H1 (cell line): Measurements from ENCODE around the gene L3MBTL4. TPM values are rescaled to one million over a fixed set of nuclear protein-coding genes. Genes with fewer than 3 reads are reported as not detected.

Experiments
- CTCF ChIA-PET: fragments of 300-600 bp; sonication (Branson Sonifier 250); formaldehyde crosslinking; loops from one replicate; lab custom pipeline; 2021; ENCODE audit not compliant: partially characterized antibody; lab: Charles Lee
- POLR2A ChIA-PET: fragments of 300-600 bp; sonication (Branson Sonifier 250); formaldehyde crosslinking; loops from one replicate; lab custom pipeline; 2021; ENCODE audit warnings: inconsistent platforms; ENCODE audit not compliant: partially characterized antibody; lab: Charles Lee
- DNase-seq, 2 experiments: peaks; one replicate each; pipeline versions ENCODE4 v3.0.0 to v3.0.0-alpha.2; 2010 to 2022; ENCODE audit warnings: low spot score in 2 of 2, low read depth in 1 of 2, mixed read lengths in 1 of 2
- FAIRE-seq: peaks from 2 replicates; lab custom pipeline; 2011; peaks lifted over from hg19 to GRCh38; lab: Jason Lieb, UNC
- H2AFZ ChIP-seq: 2 replicates; pipeline ENCODE4 v1.8.1; 2012; ENCODE audit warnings: low read length, inconsistent platforms
- H2AK5ac ChIP-seq: 2 replicates; pipeline ENCODE4 v1.6.1; 2013; ENCODE audit warnings: low read depth, low read length
- H2BK120ac ChIP-seq: replicated peaks from 2 replicates; pipeline ENCODE3; 2013; ENCODE audit warnings: low read depth, low read length, inconsistent platforms
- H2BK12ac ChIP-seq: 2 replicates; pipeline ENCODE4 v1.6.1; 2013; ENCODE audit warnings: low read depth, low read length
- H2BK15ac ChIP-seq: 2 replicates; pipeline ENCODE4 v1.6.1; 2013; ENCODE audit warnings: low read length
- H2BK20ac ChIP-seq: 2 replicates; pipeline ENCODE4 v1.6.1; 2013; ENCODE audit warnings: low read length
- H2BK5ac ChIP-seq: 2 replicates; pipeline ENCODE4 v1.6.1; 2013; ENCODE audit warnings: low read depth, low read length
- H3K14ac ChIP-seq: 2 replicates; pipeline ENCODE4 v1.6.1; 2013; ENCODE audit warnings: inconsistent platforms; ENCODE audit not compliant: insufficient read length
- H3K18ac ChIP-seq: 2 replicates; pipeline ENCODE4 v1.6.1; 2013; ENCODE audit warnings: low read length; ENCODE audit errors: extremely low read depth
- H3K23ac ChIP-seq: 2 replicates; pipeline ENCODE4 v1.6.1; 2013; ENCODE audit warnings: inconsistent platforms; ENCODE audit not compliant: insufficient read length
- H3K23me2 ChIP-seq: 2 replicates; pipeline ENCODE4 v1.6.1; 2013; ENCODE audit warnings: low read depth, low read length
- H3K27ac ChIP-seq: 2 replicates; pipeline ENCODE4 v1.6.1; 2011; ENCODE audit warnings: low read depth, low read length, inconsistent platforms
- H3K27me3 ChIP-seq, 4 experiments: replicated peaks in 1 of 4; 1 replicate in 1 of 4; 2 replicates in 3 of 4; pipeline versions ENCODE4 v1.6.1 to v1.8.1; 2011 to 2013; ENCODE audit warnings: low read length in 3 of 4, mild to moderate bottlenecking in 3 of 4, inconsistent platforms in 2 of 4, mixed read lengths in 2 of 4, moderate library complexity in 1 of 4; ENCODE audit not compliant: control insufficient read depth in 3 of 4, insufficient read depth in 3 of 4; ENCODE audit errors: extremely low read depth in 1 of 4
- H3K36me3 ChIP-seq, 4 experiments: 2 replicates each; pipeline versions ENCODE4 v1.6.1 to v1.8.1; 2011 to 2013; ENCODE audit warnings: mild to moderate bottlenecking in 4 of 4, low read length in 3 of 4, moderate library complexity in 2 of 4, control low read depth in 1 of 4, inconsistent platforms in 1 of 4; ENCODE audit not compliant: insufficient read depth in 4 of 4, control insufficient read depth in 2 of 4
- H3K4ac ChIP-seq: replicated peaks from 2 replicates; pipeline ENCODE3; 2013; ENCODE audit warnings: low read length, low read depth, mixed read lengths, inconsistent platforms; ENCODE audit not compliant: insufficient read length
- H3K4me1 ChIP-seq, 4 experiments: replicated peaks in 1 of 4; 1 replicate in 1 of 4; 2 replicates in 3 of 4; pipeline versions ENCODE4 v1.6.1 to v1.8.1; 2011 to 2013; ENCODE audit warnings: low read length in 3 of 4, inconsistent platforms in 2 of 4, mixed read lengths in 1 of 4; ENCODE audit not compliant: insufficient read depth in 4 of 4, control insufficient read depth in 3 of 4
- H3K4me2 ChIP-seq, 2 experiments: 2 replicates each; pipeline versions ENCODE4 v1.6.1 to v1.8.1; 2011 to 2013; ENCODE audit warnings: low read depth in 2 of 2, low read length in 2 of 2, control low read depth in 1 of 2, inconsistent platforms in 1 of 2, mild to moderate bottlenecking in 1 of 2; ENCODE audit not compliant: insufficient read depth in 1 of 2
- H3K4me3 ChIP-seq, 4 experiments: fragments of 200-600, 300-600 bp in 1 of 4; sonication (generic), shearing (Covaris generic), sonication (Bioruptor Twin) in 1 of 4; 2 replicates each; pipeline versions ENCODE4 v1.5.1 to v1.8.1; 2011 to 2016; ENCODE audit warnings: low read length in 4 of 4, low read depth in 3 of 4, control low read depth in 2 of 4, inconsistent platforms in 2 of 4, mild to moderate bottlenecking in 2 of 4, mixed read lengths in 1 of 4, moderate library complexity in 1 of 4; ENCODE audit not compliant: insufficient read depth in 2 of 4; ENCODE audit errors: extremely low read depth in 1 of 4
- H3K56ac ChIP-seq: replicated peaks from 2 replicates; pipeline ENCODE3; 2013; ENCODE audit warnings: low read depth, mild to moderate bottlenecking, mixed read lengths, low read length, inconsistent platforms; ENCODE audit not compliant: insufficient read length
- H3K79me1 ChIP-seq: 2 replicates; pipeline ENCODE4 v1.6.1; 2013; ENCODE audit warnings: low read depth, low read length, control low read depth
- H3K79me2 ChIP-seq, 2 experiments: 2 replicates each; pipeline versions ENCODE4 v1.6.1 to v1.8.1; 2012 to 2013; ENCODE audit warnings: low read length in 2 of 2, mild to moderate bottlenecking in 2 of 2, inconsistent platforms in 1 of 2; ENCODE audit not compliant: insufficient read depth in 2 of 2, control insufficient read depth in 1 of 2
- H3K9ac ChIP-seq, 4 experiments: replicated peaks in 1 of 4; 1 replicate in 1 of 4; 2 replicates in 3 of 4; pipeline versions ENCODE4 v1.6.1 to v1.8.1; 2011 to 2013; ENCODE audit warnings: low read depth in 3 of 4, low read length in 3 of 4, control low read depth in 2 of 4, mild to moderate bottlenecking in 2 of 4, moderate library complexity in 2 of 4, inconsistent platforms in 1 of 4; ENCODE audit errors: extremely low read depth in 1 of 4
- H3K9me3 ChIP-seq, 2 experiments: 2 replicates each; pipeline versions ENCODE4 v1.6.1 to v1.8.1; 2012 to 2013; ENCODE audit warnings: mild to moderate bottlenecking in 2 of 2, moderate library complexity in 2 of 2, control low read depth in 1 of 2, inconsistent platforms in 1 of 2, low read depth in 1 of 2, low read length in 1 of 2, mixed read lengths in 1 of 2; ENCODE audit not compliant: insufficient read depth in 2 of 2
- H4K20me1 ChIP-seq, 2 experiments: replicated peaks in 1 of 2; 2 replicates each; pipeline versions ENCODE3 to v1.8.1; 2011 to 2013; ENCODE audit warnings: inconsistent platforms in 2 of 2, low read length in 2 of 2, mild to moderate bottlenecking in 1 of 2; ENCODE audit not compliant: insufficient read depth in 2 of 2, control insufficient read depth in 1 of 2
- H4K5ac ChIP-seq: 2 replicates; pipeline ENCODE4 v1.6.1; 2013; ENCODE audit warnings: low read length, low read depth, mixed read lengths, inconsistent platforms; ENCODE audit not compliant: insufficient read length
- H4K8ac ChIP-seq: 2 replicates; pipeline ENCODE4 v1.8.0; 2013; ENCODE audit warnings: mild to moderate bottlenecking, moderate library complexity, low read length, inconsistent platforms; ENCODE audit not compliant: insufficient read depth; ENCODE audit errors: extremely low read depth
- H4K91ac ChIP-seq: replicated peaks from 2 replicates; pipeline ENCODE3; 2013; ENCODE audit warnings: low read length, mixed read lengths, inconsistent platforms; ENCODE audit not compliant: insufficient read length
- EGR1 ChIP-seq: IDR thresholded peaks from 2 replicates; pipeline ENCODE4 v1.6.1; 2011; ENCODE audit warnings: low read depth, low read length, borderline replicate concordance
- WGBS, 2 experiments: shearing (Covaris generic) in 1 of 2; methylation state at CpG; one replicate each; pipeline versions ENCODE4 v1.1.6 to v1.1.7; 2013 to 2015; ENCODE audit warnings: low lambda C conversion rate in 2 of 2, mixed read lengths in 2 of 2, inconsistent platforms in 1 of 2, low coverage in 1 of 2, missing lambda C conversion rate in 1 of 2; ENCODE audit not compliant: insufficient replicate concordance in 2 of 2, insufficient coverage in 1 of 2, insufficient read length in 1 of 2; ENCODE audit errors: extremely low coverage in 1 of 2, missing lambda C conversion rate in 1 of 2; 5-methylcytosine and 5-hydroxymethylcytosine counted together
- polyA plus RNA-seq, 7 experiments: library from polyadenylated mRNA; depleted of rRNA in 3 of 7; stranded (reverse) in 5 of 7; unstranded in 2 of 7; fragments of >200 nt in 5 of 7; fragments of 200-250 nt in 2 of 7; gene quantifications; 1 replicate in 5 of 7; 2 replicates in 1 of 7; 4 replicates in 1 of 7; pipeline versions ENCODE4 v1.2.1 to v1.2.3, GENCODE V29; 2011 to 2013; ENCODE audit warnings: missing spikeins in 2 of 7, mixed read lengths in 2 of 7
- total RNA-seq: library from RNA; stranded (reverse); fragmentation: NEBNext Ultra II Directional; extraction: Animal tissue kit (Norgen Biotek cat#: 25700); gene quantifications from 2 replicates; pipeline ENCODE4 v1.2.1, GENCODE V29; 2021

The L3MBTL4 gene
- total and polyA plus RNA-seq, 2 of the 8 experiments (the other 6 are each of a cell fraction or from before 2014, with no cell fraction given), result 1.0 to 2.1 TPM

GRCh38 chr18:6145645-6146306, 268.9 kb downstream of the L3MBTL4 start:
- Histone ChIP-seq H4K5ac (no peak overlapping the region), H3K79me1 (no peaks in the 10 kb centered on the region), H2AK5ac (no peak overlapping the region), H3K23me2 (no peaks in the 10 kb centered on the region), H3K27ac (no peak overlapping the region), H4K20me1 (no peaks in the 10 kb centered on the region), H3K36me3 (no peaks in the 10 kb centered on the region), H2AFZ (0 out of 2 replicates have a peak overlapping the region, but pooled peaks have one; percentile 50), H4K8ac (peak overlapping the region; percentile 4; the same call in 1 of the 2 replicates), H3K9ac (no peak overlapping the region), H3K9me3 (no peaks in the 10 kb centered on the region), H3K14ac (no peak overlapping the region), H3K56ac (no peak overlapping the region), H3K4me1 (peaks cover 0 to 4% (median 0%) of the 10 kb centered on the region in 4 experiments; a peak in 1 of 7 replicates), H3K18ac (no peak overlapping the region), H4K91ac (no peak overlapping the region), H2BK12ac (no peak overlapping the region), H3K79me2 (no peaks in the 10 kb centered on the region), H2BK20ac (no peak overlapping the region), H2BK5ac (no peak overlapping the region), H3K23ac (no peak overlapping the region), H3K4me3 (no peak overlapping the region), H2BK120ac (no peak overlapping the region), H3K4ac (no peak overlapping the region), H3K27me3 (no peaks in the 10 kb centered on the region), H2BK15ac (no peak overlapping the region), H3K4me2 (no peak overlapping the region)
- POLR2A ChIA-PET, result no interaction called here
- 83 to 100% methylated on average over 1 to 18 of the region's 18 CpGs for WGBS, 2 experiments
- DNase-seq, result no peak
- CTCF ChIA-PET, result interaction anchor here (0.6 kb wide), 1 partner anchor 18 kb away, joined by 3 read pairs; no protein-coding TSS in a partner anchor
- FAIRE-seq, result no peak
- no peak for TF ChIP-seq EGR1
